Stimulated activated CD8-positive, alpha-beta memory T cell treated with anti-CD3 and anti-CD28 coated beads, Interleukin-12 subunit alpha, Interleukin-12 subunit beta, amount 100 ng/mL, for 24 hours (primary cell): ENCODE measurements around the gene GCFC2.

Experiments
- DNase-seq: peaks from one replicate; pipeline ENCODE4 v3.0.0-alpha.2; 2020; ENCODE audit errors: extremely low read depth

GCFC2 gene

DNA sequence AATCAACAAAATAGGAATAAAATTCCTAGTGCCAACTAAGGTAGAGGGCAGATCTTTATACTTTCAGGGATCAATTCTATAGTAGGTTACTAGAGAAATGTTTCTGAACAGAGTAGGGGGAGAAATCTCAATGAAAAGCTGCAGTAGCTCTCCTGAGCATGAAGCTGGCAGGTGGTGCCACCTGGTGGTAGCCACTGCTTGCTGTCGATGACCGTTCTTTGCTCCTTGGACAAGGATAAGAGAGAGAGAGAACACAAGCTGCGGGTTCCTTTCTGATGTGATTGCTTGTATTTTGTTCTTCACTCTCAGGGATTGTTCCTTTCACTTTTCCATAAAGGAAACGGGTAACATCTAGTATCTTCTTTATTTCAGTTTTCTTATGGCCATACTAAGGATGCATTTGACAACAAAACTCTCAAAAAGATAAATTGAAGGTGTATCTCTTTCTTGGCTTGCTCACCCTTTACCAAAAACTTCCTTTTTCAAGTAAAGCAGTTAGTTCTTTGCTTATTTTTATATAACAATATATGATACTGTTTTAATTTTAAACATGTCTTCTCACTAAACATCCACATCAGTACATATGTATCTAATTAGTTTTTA, 82.7 kb downstream of the GCFC2 start:
- no peak for DNase-seq

- DNase-seq: no peak
Observed at GRCh38 chr2:75622929-75623328, 87.8 kb downstream of the GCFC2 start.

GRCh38 chr2:75622500-75622899, 88.2 kb downstream of the GCFC2 start:
- DNase-seq: no peak

GRCh38 chr2:75621228-75621627, 89.5 kb downstream of the GCFC2 start:
- no peak for DNase-seq

DNA sequence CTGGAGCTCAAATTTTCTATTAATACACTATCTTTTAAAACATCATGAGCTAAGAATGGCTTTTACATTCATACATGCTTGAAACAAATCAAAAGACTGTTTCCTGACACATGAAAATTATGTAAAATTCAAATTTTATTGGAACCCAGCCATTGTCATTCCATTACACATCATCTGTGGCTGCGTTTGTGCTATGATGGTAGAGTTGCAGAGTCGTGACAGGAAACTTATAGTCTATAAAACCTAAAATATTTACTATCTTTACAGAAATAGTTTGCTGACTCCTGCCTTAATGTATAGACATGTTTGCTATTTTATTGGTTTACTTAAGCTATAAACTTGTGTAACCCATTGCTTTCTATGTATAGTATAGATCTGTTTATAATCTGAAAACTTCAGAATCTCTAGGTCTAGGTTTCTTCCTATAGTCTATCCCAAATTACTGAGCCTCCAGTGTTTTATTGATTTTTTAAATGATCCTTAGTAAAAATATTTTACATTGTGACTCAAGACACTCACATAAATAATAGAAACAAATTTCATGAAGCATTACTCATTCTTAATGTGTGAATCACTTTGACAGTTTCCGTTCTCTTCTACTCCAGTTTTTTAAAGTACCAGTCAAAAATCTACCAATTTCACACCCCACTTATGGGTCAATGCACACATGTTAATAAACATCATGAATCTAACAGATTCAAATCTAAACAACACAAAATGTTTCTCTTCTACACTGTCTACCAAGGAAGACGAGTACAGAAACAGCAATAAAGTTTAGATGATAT, 90.6 kb downstream of the GCFC2 start:
- DNase-seq: no peak

- DNase-seq: no peak
Observed at GRCh38 chr2:75616933-75617332, 93.8 kb downstream of the GCFC2 start.

DNA sequence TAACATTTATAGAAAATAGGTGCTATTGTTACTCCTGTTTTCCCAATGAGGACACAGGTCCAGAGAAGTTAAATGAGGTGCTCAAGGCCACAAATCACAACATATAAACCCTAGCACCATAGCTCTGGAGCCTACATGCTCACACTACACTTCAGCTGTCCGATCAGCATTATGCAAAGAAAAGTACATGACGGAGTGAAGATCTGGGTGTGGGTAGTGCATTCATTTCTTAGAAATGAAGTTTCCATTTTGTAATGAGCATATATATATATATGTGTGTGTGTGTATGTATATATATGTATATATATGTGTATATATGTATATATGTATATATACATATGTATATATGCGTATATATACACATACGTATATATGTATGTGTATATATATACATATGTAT, 94.3 kb downstream of the GCFC2 start:
- no peak for DNase-seq

- DNase-seq: no peak
Observed at GRCh38 chr2:75614162-75614651, 96.5 kb downstream of the GCFC2 start.

DNA sequence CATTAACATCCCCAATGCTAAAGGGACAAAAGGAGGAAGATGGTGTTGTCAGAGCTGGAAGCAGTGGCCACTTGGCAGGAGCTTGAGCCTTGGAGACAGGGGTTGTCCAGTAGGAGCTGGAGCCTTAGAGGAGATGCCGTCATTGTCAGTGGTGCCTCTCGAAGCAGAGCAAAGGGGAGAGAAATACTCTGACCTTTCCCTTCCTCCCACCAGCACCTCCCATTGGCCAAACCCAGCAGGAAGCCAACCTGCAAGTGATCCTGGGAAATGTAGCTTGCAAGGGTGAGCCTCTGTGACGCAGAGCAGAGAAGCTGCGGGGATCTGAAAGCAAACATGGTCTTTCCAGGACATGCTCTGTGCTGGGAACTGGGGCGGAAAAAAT, 97.9 kb downstream of the GCFC2 start:
- DNase-seq: no peak
